Glutamatergic neuron (in vitro differentiated cells): ENCODE data around the gene PLCG2. TPM values are rescaled to one million over a fixed set of nuclear protein-coding genes. Genes with fewer than 3 reads are reported as not detected.

ENCODE experiments used
- DNase-seq: peaks from one replicate; pipeline ENCODE4 v3.0.0; 2022
- H3K27ac Mint-ChIP-seq: one replicate; pipeline ENCODE4 v1.8.0; 2020; ENCODE audit warnings: mild to moderate bottlenecking, mixed read lengths, inconsistent platforms; ENCODE audit not compliant: unreplicated experiment
- H3K27me3 Mint-ChIP-seq: one replicate; pipeline ENCODE4 v1.8.0; 2020; ENCODE audit warnings: mild to moderate bottlenecking, moderate library complexity, mixed read lengths, inconsistent platforms; ENCODE audit not compliant: unreplicated experiment
- H3K36me3 Mint-ChIP-seq: one replicate; pipeline ENCODE4 v1.8.0; 2020; ENCODE audit warnings: mild to moderate bottlenecking, mixed read lengths, inconsistent platforms; ENCODE audit not compliant: unreplicated experiment
- H3K4me1 Mint-ChIP-seq: one replicate; pipeline ENCODE4 v1.8.0; 2020; ENCODE audit warnings: mild to moderate bottlenecking, low read depth, mixed read lengths, inconsistent platforms; ENCODE audit not compliant: unreplicated experiment
- H3K4me3 Mint-ChIP-seq: one replicate; pipeline ENCODE4 v1.8.0; 2020; ENCODE audit warnings: mild to moderate bottlenecking, mixed read lengths, inconsistent platforms; ENCODE audit not compliant: unreplicated experiment
- H3K9me3 Mint-ChIP-seq: one replicate; pipeline ENCODE4 v1.8.0; 2020; ENCODE audit warnings: mild to moderate bottlenecking, moderate library complexity, mixed read lengths, inconsistent platforms; ENCODE audit not compliant: unreplicated experiment
- total RNA-seq: library from RNA; stranded (reverse); fragmentation: NEBNext Ultra II Directional; extraction: Animal tissue kit (Norgen Biotek cat#: 25700); gene quantifications from one replicate; pipeline ENCODE4 v1.2.1, GENCODE V29; 2021; ENCODE audit not compliant: unreplicated experiment
- TF ChIP-seq, protein P1 (sequence below): fragments of 200-600 bp; sonication (generic); IDR thresholded peaks from one replicate; pipeline ENCODE4 v1.5.0; 2021; ENCODE audit not compliant: partially characterized antibody, unreplicated experiment

The PLCG2 gene
- total RNA-seq, 1 donor from 2014 or later = 0.49 TPM

DNA sequence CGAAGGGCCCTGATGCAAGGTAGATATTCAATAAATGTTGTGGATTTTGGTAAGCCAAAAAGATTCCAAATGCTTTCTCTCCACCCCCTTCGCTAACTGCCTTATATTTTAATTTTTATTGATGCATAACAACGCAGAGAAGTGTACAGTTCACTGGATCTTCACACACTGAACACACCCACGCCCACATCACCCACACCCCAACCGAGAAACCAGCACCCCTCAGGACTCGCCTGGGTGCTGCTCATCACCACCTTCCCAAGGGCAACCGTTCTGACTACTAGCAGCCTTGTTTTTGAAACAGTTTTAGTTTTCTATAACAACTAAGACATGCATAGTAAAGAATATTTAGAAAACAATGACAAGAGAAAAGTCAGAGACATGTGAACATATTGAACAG lies 9.1 kb upstream of the PLCG2 start:
- no peak for DNase-seq
- Mint-ChIP-seq H3K27me3 (peaks cover 3% of the 10 kb centered on the region), H3K4me3 (no peak overlapping the region), H3K4me1 (no peaks in the 10 kb centered on the region), H3K9me3 (no peaks in the 10 kb centered on the region), H3K27ac (no peak overlapping the region), H3K36me3 (no peaks in the 10 kb centered on the region)
- TF ChIP-seq, protein P1, sequence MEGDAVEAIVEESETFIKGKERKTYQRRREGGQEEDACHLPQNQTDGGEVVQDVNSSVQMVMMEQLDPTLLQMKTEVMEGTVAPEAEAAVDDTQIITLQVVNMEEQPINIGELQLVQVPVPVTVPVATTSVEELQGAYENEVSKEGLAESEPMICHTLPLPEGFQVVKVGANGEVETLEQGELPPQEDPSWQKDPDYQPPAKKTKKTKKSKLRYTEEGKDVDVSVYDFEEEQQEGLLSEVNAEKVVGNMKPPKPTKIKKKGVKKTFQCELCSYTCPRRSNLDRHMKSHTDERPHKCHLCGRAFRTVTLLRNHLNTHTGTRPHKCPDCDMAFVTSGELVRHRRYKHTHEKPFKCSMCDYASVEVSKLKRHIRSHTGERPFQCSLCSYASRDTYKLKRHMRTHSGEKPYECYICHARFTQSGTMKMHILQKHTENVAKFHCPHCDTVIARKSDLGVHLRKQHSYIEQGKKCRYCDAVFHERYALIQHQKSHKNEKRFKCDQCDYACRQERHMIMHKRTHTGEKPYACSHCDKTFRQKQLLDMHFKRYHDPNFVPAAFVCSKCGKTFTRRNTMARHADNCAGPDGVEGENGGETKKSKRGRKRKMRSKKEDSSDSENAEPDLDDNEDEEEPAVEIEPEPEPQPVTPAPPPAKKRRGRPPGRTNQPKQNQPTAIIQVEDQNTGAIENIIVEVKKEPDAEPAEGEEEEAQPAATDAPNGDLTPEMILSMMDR = no peak

DNA sequence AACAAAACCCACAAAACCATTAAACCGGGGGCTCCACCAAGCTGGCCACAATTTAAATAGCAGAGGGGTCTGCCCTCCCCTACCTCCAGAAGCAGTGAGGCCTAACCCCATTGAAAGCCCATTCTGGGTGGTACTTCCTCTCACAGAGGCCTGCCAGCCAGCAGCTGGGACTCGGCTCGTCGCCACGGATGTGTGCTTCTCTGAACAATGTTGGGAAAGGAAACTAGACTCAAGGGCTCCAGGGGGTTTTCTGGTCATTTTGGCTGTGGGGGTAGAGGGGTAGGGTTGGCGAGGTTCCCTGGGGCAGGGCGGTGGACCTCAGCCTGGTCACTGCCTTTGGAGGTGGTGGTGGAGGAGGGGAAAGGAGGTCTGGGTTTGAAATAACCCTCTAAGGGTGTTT lies 4.7 kb upstream of the PLCG2 start:
- no peak for DNase-seq
- no peaks in the 10 kb centered on the region for H3K9me3 Mint-ChIP-seq
- peaks cover 2% of the 10 kb centered on the region for H3K4me1 Mint-ChIP-seq
- TF ChIP-seq, protein P1 = no peak
- H3K4me3 Mint-ChIP-seq = no peak overlapping the region
- peaks cover 5% of the 10 kb centered on the region for H3K27me3 Mint-ChIP-seq
- peaks cover 3% of the 10 kb centered on the region for H3K36me3 Mint-ChIP-seq
- no peak overlapping the region for H3K27ac Mint-ChIP-seq

DNA sequence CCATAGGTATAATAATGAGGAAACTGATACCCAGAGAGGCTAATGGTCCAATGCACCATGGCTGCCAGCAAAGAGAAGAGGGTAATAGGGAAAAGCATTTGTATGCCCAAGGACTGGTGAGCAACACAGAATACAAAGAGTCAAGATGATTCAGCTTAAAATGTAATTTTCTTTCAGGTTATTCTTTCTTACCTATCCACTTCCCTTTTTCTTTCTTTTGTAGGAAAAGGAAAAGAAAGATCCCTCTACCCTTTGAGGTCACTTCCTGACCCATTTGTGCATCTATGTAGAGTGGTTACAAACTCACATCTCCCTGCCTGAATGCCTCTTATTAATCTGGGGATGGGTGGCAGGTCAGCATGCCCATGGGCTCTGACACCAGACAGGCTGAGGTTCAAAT lies 3.5 kb upstream of the PLCG2 start:
- Mint-ChIP-seq H3K4me3 (no peak overlapping the region), H3K36me3 (peaks cover 3% of the 10 kb centered on the region), H3K27me3 (peaks cover 12% of the 10 kb centered on the region), H3K9me3 (no peaks in the 10 kb centered on the region), H3K27ac (no peak overlapping the region), H3K4me1 (peaks cover 2% of the 10 kb centered on the region)
- DNase-seq = no peak
- TF ChIP-seq, protein P1 = no peak

DNA sequence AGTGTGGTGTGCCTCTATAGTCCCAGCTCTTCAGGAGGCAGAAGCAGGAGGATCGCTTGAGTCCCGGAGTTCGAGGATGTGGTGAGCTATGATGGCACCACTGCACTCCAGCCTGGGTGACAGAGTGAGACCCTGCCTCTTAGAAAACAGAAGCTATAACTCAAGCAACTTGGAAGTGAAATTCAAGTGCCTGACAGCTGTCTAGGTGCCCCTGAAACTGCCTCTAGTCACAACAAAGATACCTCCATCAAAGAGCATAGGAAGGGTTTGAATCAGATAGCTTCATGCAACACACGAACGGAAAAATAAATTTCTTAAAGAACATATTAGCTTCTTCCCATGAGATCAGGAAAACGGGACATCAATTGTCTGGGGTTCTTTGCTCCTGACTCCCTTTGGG lies 860 bp upstream of the PLCG2 start:
- no peak for DNase-seq
- TF ChIP-seq, protein P1 = no peak
- Mint-ChIP-seq H3K27me3 (peaks cover 11% of the 10 kb centered on the region), H3K4me1 (peaks cover 2% of the 10 kb centered on the region), H3K27ac (no peak overlapping the region), H3K9me3 (no peaks in the 10 kb centered on the region), H3K4me3 (peak overlapping the region; percentile 84), H3K36me3 (peaks cover 3% of the 10 kb centered on the region)

DNA sequence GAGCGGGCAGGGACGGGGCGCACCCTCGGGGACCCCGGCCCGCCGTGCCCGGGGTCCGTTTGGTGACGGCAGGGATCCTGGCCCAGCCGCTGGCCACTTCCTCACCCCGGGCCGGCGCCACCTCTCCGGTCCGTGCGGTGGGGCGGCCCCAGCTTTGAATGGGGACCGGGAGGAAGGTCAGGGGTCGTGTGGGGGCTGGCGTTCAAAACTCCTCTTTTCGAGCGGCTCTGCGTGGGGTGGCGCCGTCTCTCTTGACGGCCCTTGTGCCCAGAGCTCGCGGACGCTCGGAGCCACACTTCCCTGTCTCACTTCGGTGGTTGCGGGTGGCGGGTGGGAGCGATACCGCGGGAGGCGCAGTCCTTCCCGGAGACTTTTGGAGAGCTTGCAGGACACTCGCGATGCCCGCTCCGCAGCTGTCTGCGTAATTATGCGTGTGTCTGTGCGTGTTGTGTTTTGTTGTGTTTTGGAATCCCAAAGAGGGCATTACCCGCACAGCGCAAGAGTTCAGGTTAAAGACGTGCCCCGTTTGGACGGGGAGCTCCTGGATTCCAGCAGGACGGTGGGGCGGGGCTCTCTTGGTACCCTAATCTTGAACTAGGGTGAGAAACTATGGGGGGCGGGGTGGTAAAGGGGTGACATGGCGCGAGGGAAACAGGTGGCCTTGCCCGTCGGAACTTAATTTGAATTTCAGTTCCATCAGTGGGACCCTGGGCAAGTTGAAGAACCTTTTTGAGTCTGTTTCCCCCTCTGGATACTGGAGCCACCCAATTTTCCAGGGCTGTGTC lies 637 bp downstream of the PLCG2 start:
- Mint-ChIP-seq H3K4me1 (peaks cover 7% of the 10 kb centered on the region), H3K4me3 (peak overlapping the region; percentile 82), H3K27me3 (peaks cover 11% of the 10 kb centered on the region), H3K27ac (no peak overlapping the region), H3K36me3 (peaks cover 3% of the 10 kb centered on the region), H3K9me3 (no peaks in the 10 kb centered on the region)
- DNase-seq = peak; percentile 32
- TF ChIP-seq, protein P1 = no peak
